ENCODE results near the gene PRRG1.
A peak's percentile ranks its signal among the peaks of the same experiment; 100 is the strongest.

PRRG1 gene

GRCh38 chrX:37348231-37348970 lies 763 bp upstream of the PRRG1 start:
- H3K4me3 Mint-ChIP-seq, result peak overlapping the region; percentile 94 to 96 (median 95)
- no peaks in the 10 kb centered on the region for H3K27me3 Mint-ChIP-seq (ENCODE audit: low read depth)
- H3K4me1 Mint-ChIP-seq, result peaks cover 20% of the 10 kb centered on the region
- H3K36me3 Mint-ChIP-seq (ENCODE audit: low read depth), result no peaks in the 10 kb centered on the region
- H3K27ac Mint-ChIP-seq, result peak overlapping the region; percentile 60 to 90 (median 63)
- TF ChIP-seq CTCF (IDR thresholded peaks at IDR 0.05; ENCODE audit: unreplicated experiment in 3 of 3), result no peak
- no peaks in the 10 kb centered on the region for H3K9me3 Mint-ChIP-seq

DNA sequence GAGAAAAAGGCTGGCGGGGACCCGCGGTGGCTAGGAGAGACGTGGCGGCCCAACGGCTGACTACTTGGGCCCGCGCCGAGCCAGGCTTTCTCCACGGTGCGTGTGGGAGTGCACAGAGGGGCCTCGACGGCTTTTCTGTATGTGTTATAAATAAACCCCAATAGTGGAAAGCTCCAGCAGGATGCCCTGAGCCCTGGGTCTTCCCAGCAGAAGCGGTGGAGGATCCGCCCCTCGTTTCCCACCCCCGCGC lies 268 bp upstream of the PRRG1 start:
- Mint-ChIP-seq H3K9me3 (no peaks in the 10 kb centered on the region), H3K4me1 (peaks cover 20% of the 10 kb centered on the region), H3K4me3 (peak overlapping the region; percentile 94 to 96 (median 95)), H3K36me3 (ENCODE audit: low read depth) (peaks cover under 1% of the 10 kb centered on the region), H3K27ac (peak overlapping the region; percentile 60 to 90 (median 63)), H3K27me3 (ENCODE audit: low read depth) (no peaks in the 10 kb centered on the region)
- no peak for TF ChIP-seq CTCF (IDR thresholded peaks at IDR 0.05; ENCODE audit: unreplicated experiment in 3 of 3)

DNA sequence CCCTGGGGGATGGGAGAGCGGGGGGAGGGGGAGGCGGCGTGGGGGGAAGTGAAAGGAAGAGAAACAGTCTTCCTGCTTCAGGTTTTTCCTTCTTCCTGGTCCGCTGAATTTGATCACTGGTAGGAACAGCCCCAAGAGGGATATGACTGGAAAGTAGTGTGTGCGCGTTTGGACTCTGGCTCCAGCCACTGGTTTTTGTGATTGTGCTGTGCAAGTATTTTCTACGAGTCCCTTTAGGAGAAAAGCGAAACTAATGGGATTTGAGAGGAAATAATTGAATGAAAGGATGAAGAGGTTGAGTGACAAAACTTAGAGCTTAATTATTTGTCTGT lies 836 bp downstream of the PRRG1 start:
- Mint-ChIP-seq H3K27ac (peak overlapping the region; percentile 63 to 97 (median 90)), H3K4me3 (peak overlapping the region; percentile 94 to 96 (median 95)), H3K27me3 (ENCODE audit: low read depth) (no peaks in the 10 kb centered on the region), H3K36me3 (ENCODE audit: low read depth) (peaks cover 3% of the 10 kb centered on the region), H3K4me1 (peaks cover 20% of the 10 kb centered on the region), H3K9me3 (peaks cover 2% of the 10 kb centered on the region)
- TF ChIP-seq CTCF (IDR thresholded peaks at IDR 0.05; ENCODE audit: unreplicated experiment in 3 of 3), result no peak

- H3K27me3 Mint-ChIP-seq (ENCODE audit: low read depth), result no peaks in the 10 kb centered on the region
- H3K4me1 Mint-ChIP-seq, result peaks cover 6% of the 10 kb centered on the region
- peaks cover 13% of the 10 kb centered on the region for H3K9me3 Mint-ChIP-seq
- H3K27ac Mint-ChIP-seq, result no peak overlapping the region
- no peak for TF ChIP-seq CTCF (IDR thresholded peaks at IDR 0.05; ENCODE audit: unreplicated experiment in 3 of 3)
- H3K36me3 Mint-ChIP-seq (ENCODE audit: low read depth), result peaks cover 16% of the 10 kb centered on the region
- H3K4me3 Mint-ChIP-seq, result no peak overlapping the region
Observed at GRCh38 chrX:37353646-37354045, 4.5 kb downstream of the PRRG1 start.

- Mint-ChIP-seq H3K4me3 (no peak overlapping the region), H3K9me3 (peaks cover 34% of the 10 kb centered on the region), H3K4me1 (no peaks in the 10 kb centered on the region), H3K27me3 (ENCODE audit: low read depth) (no peaks in the 10 kb centered on the region), H3K27ac (no peak overlapping the region), H3K36me3 (ENCODE audit: low read depth) (peaks cover 36% of the 10 kb centered on the region)
- no peak for TF ChIP-seq CTCF (IDR thresholded peaks at IDR 0.05; ENCODE audit: unreplicated experiment in 3 of 3)
Observed at GRCh38 chrX:37357436-37357835, 8.3 kb downstream of the PRRG1 start.

- Mint-ChIP-seq H3K4me1 (no peaks in the 10 kb centered on the region), H3K36me3 (ENCODE audit: low read depth) (peaks cover 23% of the 10 kb centered on the region), H3K27me3 (ENCODE audit: low read depth) (no peaks in the 10 kb centered on the region), H3K9me3 (peaks cover 38% of the 10 kb centered on the region), H3K27ac (peak overlapping the region in 1 of 3 experiments; percentile 14), H3K4me3 (no peak overlapping the region)
- TF ChIP-seq CTCF (IDR thresholded peaks at IDR 0.05; ENCODE audit: unreplicated experiment in 3 of 3), result no peak
Observed at GRCh38 chrX:37361596-37361995, 12.4 kb downstream of the PRRG1 start.

All from nephron (organoid).